Uterus (tissue), 4 donors: ENCODE data around the gene APC2. TPM values are rescaled to one million over a fixed set of nuclear protein-coding genes. Genes with fewer than 3 reads are reported as not detected.
A peak's percentile ranks its signal among the peaks of the same experiment; 100 is the strongest.

ENCODE experiments used
- DNase-seq, 2 donors: peaks; one replicate each; pipeline ENCODE4 v3.0.0-alpha.2; 2019 to 2020
- H3K27ac ChIP-seq, 2 donors: fragments of 200-600 bp; sonication (generic); 1 replicate in 1 of 2; 2 replicates in 1 of 2; pipeline ENCODE4 v1.5.1; 2016 to 2018
- H3K27me3 ChIP-seq, 2 donors: fragments of 200-600 bp; sonication (generic); one replicate each; pipeline ENCODE4 v1.5.1; 2018 to 2019; ENCODE audit warnings: control low read depth in 1 of 2
- H3K36me3 ChIP-seq, 2 donors: fragments of 200-600 bp; sonication (generic); one replicate each; pipeline ENCODE4 v1.5.1; 2019; ENCODE audit warnings: control low read depth in 1 of 2
- H3K4me1 ChIP-seq, 2 donors: fragments of 200-600 bp; sonication (generic); one replicate each; pipeline ENCODE4 v1.5.1; 2018 to 2019; ENCODE audit warnings: control low read depth in 1 of 2
- H3K4me3 ChIP-seq, 2 donors: fragments of 200-600 bp; sonication (generic); 1 replicate in 1 of 2; 2 replicates in 1 of 2; pipeline ENCODE4 v1.5.1; 2018 to 2019; ENCODE audit warnings: mild to moderate bottlenecking in 1 of 2
- H3K9me3 ChIP-seq, 2 donors: fragments of 200-600 bp; sonication (generic); one replicate each; pipeline ENCODE4 v1.5.1; 2019; ENCODE audit warnings: control low read depth in 1 of 2
- CTCF ChIP-seq, 4 experiments: fragments of 200-600 bp in 2 of 4; fragments of 450-650 bp in 2 of 4; sonication (generic) in 2 of 4; IDR thresholded peaks; one replicate each; pipeline ENCODE4 v1.5.1; 2016 to 2019; ENCODE audit warnings: antibody characterized with exemption in 4 of 4, mild to moderate bottlenecking in 2 of 4, moderate library complexity in 1 of 4
- POLR2A ChIP-seq, 2 donors: fragments of 450-650 bp; IDR thresholded peaks; one replicate each; pipeline ENCODE4 v1.6.1; 2016; ENCODE audit warnings: antibody characterized with exemption in 2 of 2, mild to moderate bottlenecking in 1 of 2, moderate library complexity in 1 of 2
- intact Hi-C: fragments of 100-400 bp; cut with DNase I; formaldehyde crosslinking; loops from one replicate; pipeline ENCODE4 v1.15.1; 2023; ENCODE audit warnings: low total_unique reads
- total RNA-seq, 4 donors: library from RNA; depleted of rRNA in 3 of 4; stranded (reverse); fragments of >200 nt in 3 of 4; gene quantifications; one replicate each; pipeline versions ENCODE4 v1.1.0 to v1.2.4, GENCODE V29; 2014 to 2023
- donor health status: DM: yes; HTN: yes; CAD: no.

The APC2 gene
- total RNA-seq, 4 donors from 2014 or later: 0.12 to 3.5 (median 0.77) TPM; not detected in 1

DNA sequence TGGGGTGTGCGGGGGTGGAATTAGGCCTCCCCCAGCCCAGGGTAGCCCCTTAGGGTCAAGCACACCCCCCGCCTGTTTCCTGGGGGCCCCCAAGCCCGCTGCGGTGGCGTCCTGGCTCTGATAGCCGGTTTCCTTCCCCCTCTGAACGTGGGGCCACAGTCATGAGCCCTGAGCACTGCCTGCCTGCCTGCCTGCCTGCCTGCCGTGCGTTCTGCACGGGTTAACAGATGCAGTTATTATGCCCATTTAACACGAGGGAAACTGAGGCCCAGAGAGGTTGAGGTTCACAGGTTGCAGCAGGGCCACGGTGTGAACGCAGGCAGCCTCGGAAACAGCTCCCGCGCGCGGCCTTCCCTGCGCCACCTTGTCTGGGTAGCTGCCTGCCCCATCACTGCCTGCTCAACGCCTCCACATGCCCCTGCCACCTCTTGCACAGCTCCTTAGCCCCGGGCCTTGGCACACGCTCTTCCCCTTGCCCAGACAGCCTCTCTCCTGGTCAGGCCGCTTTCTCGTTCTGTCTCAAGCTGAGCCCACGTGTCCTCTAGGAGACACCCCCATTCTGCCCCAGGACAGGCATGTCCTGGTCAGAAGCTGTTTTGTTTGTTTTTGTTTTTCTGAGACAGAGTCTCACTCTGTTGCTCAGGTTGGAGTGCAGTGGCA is 47.4 kb upstream of the APC2 start:
- no peak overlapping the region for H3K4me3 ChIP-seq
- H3K27me3 ChIP-seq: no peaks in the 10 kb centered on the region
- peaks cover 0 to 18% of the 10 kb centered on the region in 2 donors for H3K4me1 ChIP-seq
- DNase-seq: no peak
- no peaks in the 10 kb centered on the region for H3K36me3 ChIP-seq
- no peaks in the 10 kb centered on the region for H3K9me3 ChIP-seq
- no peak overlapping the region for H3K27ac ChIP-seq
- TF ChIP-seq POLR2A (IDR thresholded peaks at IDR 0.05) (no peak), CTCF (IDR thresholded peaks at IDR 0.05) (no peak)
- intact Hi-C loops: no loop called here

DNA sequence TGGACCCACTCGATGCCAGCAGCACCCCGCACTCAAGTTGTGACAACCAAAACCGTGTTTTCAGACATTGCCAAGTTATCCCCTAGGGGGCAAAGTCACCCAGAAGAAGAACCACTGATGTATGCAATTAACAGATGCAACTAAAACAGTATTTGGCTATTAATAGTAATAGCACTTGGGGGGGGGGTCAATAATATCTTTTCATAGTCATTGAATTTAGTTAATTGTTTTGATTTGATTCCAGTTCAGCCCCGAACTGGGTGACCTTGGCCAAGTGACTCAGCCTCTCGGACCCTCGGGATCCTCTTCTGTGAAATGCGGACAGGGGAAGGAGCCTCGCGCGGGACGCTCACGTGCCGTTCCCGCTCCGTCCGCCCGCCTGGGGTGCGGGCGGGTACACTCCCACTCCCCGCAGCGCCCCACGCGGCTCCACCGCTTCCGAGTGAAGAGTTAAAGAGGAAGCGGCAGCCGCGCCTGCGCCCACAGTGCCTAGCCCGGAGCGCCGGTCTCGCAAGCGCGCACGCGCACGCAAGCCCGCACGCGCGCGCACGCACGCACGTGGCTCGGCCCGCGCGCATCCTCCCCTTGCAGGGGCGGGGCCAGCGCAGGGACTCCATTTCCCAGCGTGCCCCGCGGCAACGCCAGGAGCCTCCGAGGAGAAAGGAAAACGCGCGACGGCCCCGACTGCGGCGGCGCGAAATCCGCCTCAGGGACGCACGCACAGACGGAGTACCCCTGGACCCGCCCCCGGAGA is 43.0 kb upstream of the APC2 start:
- H3K27ac ChIP-seq: peak overlapping the region; percentile 82 to 91
- H3K4me1 ChIP-seq: peaks cover 0 to 31% of the 10 kb centered on the region in 2 donors
- peak overlapping the region; percentile 32 to 62 for H3K4me3 ChIP-seq
- no peaks in the 10 kb centered on the region for H3K27me3 ChIP-seq
- peak; percentile 98 to 99 for DNase-seq
- intact Hi-C loops: no loop called here
- H3K9me3 ChIP-seq: no peaks in the 10 kb centered on the region
- no peaks in the 10 kb centered on the region for H3K36me3 ChIP-seq
- TF ChIP-seq POLR2A (IDR thresholded peaks at IDR 0.05) (no peak), CTCF (IDR thresholded peaks at IDR 0.05) (peak in 3 of 4 experiments; percentile 15 to 41 (median 37))

GRCh38 chr19:1407528-1408299 is 42.2 kb upstream of the APC2 start, which contains the start of gene DAZAP1:
Gene DAZAP1, plus strand, starts transcription at chr19:1407586. Its CDS starts 188 bp downstream, at chr19:1407774.
- Histone ChIP-seq H3K4me1 (peaks cover 0 to 39% of the 10 kb centered on the region in 2 donors), H3K36me3 (no peaks in the 10 kb centered on the region), H3K27me3 (no peaks in the 10 kb centered on the region)

More at GRCh38 chr19:1407528-1408299, 42.2 kb upstream of the APC2 start, which contains the start of gene DAZAP1:
- H3K27ac ChIP-seq: peak within 1 kb of the TSS; percentile 86 to 91
- no peaks in the 10 kb centered on the region for H3K9me3 ChIP-seq
- H3K4me3 ChIP-seq: peak within 1 kb of the TSS; percentile 98 to 100
- TF ChIP-seq CTCF (IDR thresholded peaks at IDR 0.05) (peak in 1 of 4 experiments; percentile 1), POLR2A (IDR thresholded peaks at IDR 0.05) (peak; percentile 61 to 64)
- intact Hi-C loops: no loop called here
- DNase-seq: peak in 1 of 2 donors; percentile 53
